Peyer's patch (tissue), 4 donors: Measurements from ENCODE around the gene TRAF3.

Experiments used
- CTCF ChIP-seq, 6 experiments: fragments of 450-650 bp in 4 of 6; fragments of 200-600 bp in 2 of 6; sonication (generic) in 1 of 6; IDR thresholded peaks; one replicate each; pipeline ENCODE4 v1.5.1; 2017 to 2019; ENCODE audit warnings: antibody characterized with exemption in 6 of 6, mild to moderate bottlenecking in 3 of 6, moderate library complexity in 1 of 6
- POLR2A ChIP-seq, 2 donors: fragments of 450-650 bp; IDR thresholded peaks; one replicate each; pipeline ENCODE4 v1.5.1; 2017; ENCODE audit warnings: antibody characterized with exemption in 2 of 2, mild to moderate bottlenecking in 2 of 2, moderate library complexity in 2 of 2

- TF ChIP-seq CTCF (IDR thresholded peaks at IDR 0.05), result peak; percentile 54 to 86 (median 78)
- no peak for TF ChIP-seq POLR2A (IDR thresholded peaks at IDR 0.05)
Measured at GRCh38 chr14:102774391-102775153, 2.7 kb upstream of the TRAF3 start.
